Upper lobe of left lung (tissue), 6 donors: ENCODE results near the gene AGK. TPM values are rescaled to one million over a fixed set of nuclear protein-coding genes. Genes with fewer than 3 reads are reported as not detected.

Experiments
- ATAC-seq, 2 donors: fragments of 200-7000 bp; cut with Tn5 transposase; one replicate each; pipeline ENCODE4 v1.9.1; 2022; ENCODE audit warnings: mild to moderate bottlenecking in 2 of 2, moderate library complexity in 2 of 2; ENCODE audit not compliant: low FRiP score in 2 of 2
- DNase-seq, 2 donors: peaks; one replicate each; pipeline ENCODE4 v3.0.0-alpha.2; 2019 to 2020
- H3K27ac ChIP-seq, 4 donors: fragments of 200-600 bp; sonication (generic); one replicate each; pipeline ENCODE4 v1.5.1; 2016 to 2019
- H3K27me3 ChIP-seq, 4 donors: fragments of 200-600 bp; sonication (generic); one replicate each; pipeline ENCODE4 v1.5.1; 2017 to 2019
- H3K36me3 ChIP-seq, 4 donors: fragments of 200-600 bp; sonication (generic); one replicate each; pipeline ENCODE4 v1.5.1; 2016 to 2019
- H3K4me1 ChIP-seq, 4 donors: fragments of 200-600 bp; sonication (generic); one replicate each; pipeline ENCODE4 v1.5.1; 2018 to 2019
- H3K4me3 ChIP-seq, 4 donors: fragments of 200-600 bp; sonication (generic); one replicate each; pipeline ENCODE4 v1.5.1; 2017 to 2019; ENCODE audit warnings: mild to moderate bottlenecking in 2 of 4, moderate library complexity in 1 of 4
- H3K9me3 ChIP-seq, 4 donors: fragments of 200-600 bp; sonication (generic); one replicate each; pipeline ENCODE4 v1.5.1; 2018 to 2019
- CTCF ChIP-seq, 6 experiments: fragments of 450-650 bp in 4 of 6; fragments of 200-600 bp in 2 of 6; sonication (generic) in 2 of 6; IDR thresholded peaks; one replicate each; pipeline ENCODE4 v1.5.1; 2016 to 2019; ENCODE audit warnings: antibody characterized with exemption in 6 of 6
- EP300 ChIP-seq, 4 donors: sonication (generic); formaldehyde crosslinking; IDR thresholded peaks; one replicate each; pipeline ENCODE4 v1.5.1; 2017; ENCODE audit warnings: antibody characterized with exemption in 4 of 4, control low read depth in 2 of 4
- POLR2A ChIP-seq, 4 donors: fragments of 450-650 bp; IDR thresholded peaks; one replicate each; pipeline ENCODE4 v1.5.1; 2016 to 2017; ENCODE audit warnings: antibody characterized with exemption in 4 of 4, mild to moderate bottlenecking in 2 of 4
- POLR2AphosphoS5 ChIP-seq, 2 donors: sonication (generic); formaldehyde crosslinking; IDR thresholded peaks; one replicate each; pipeline ENCODE4 v1.5.1; 2017; ENCODE audit warnings: antibody characterized with exemption in 2 of 2
- WGBS, 2 donors: methylation state at CpG; one replicate each; pipeline ENCODE4 v1.1.5; 2017 to 2018; 5-methylcytosine and 5-hydroxymethylcytosine counted together
- total RNA-seq, 6 donors: library from RNA; depleted of rRNA in 4 of 6; stranded (reverse); fragments of >200 nt in 4 of 6; gene quantifications; one replicate each; pipeline versions ENCODE4 v1.1.0 to v1.2.1, GENCODE V29; 2016 to 2021
- donor health status: DM: no; HTN: no; CAD: no; lungs with moderate emphysema.
- donor health status: DM: no; HTN: yes; CAD: no; lungs with severe emphysema.

The AGK gene
- total RNA-seq, 6 donors from 2014 or later: 11.5 to 51.3 (median 22.3) TPM

DNA sequence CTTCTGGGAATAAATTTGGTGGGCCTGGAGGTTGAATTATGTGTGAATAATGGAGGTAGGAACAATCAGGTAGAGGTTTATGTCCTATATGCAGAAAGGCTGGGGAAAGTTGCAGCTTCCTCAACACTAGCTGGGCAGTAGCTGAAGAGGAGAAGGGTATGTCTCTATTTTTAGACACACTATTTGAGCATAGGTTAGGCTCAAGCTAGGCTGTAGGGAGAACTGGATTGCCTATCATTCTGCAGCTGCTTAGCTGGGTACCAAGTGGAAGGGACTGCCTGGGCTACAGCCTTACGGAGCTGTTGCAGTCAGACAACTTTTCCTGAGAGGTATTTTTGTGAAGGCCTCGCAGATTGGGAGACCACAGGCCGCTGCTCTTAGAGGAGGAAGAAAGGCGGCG is 82.9 kb downstream of the AGK start:
- no peak overlapping the region for H3K4me3 ChIP-seq
- no peaks in the 10 kb centered on the region for H3K27me3 ChIP-seq
- H3K9me3 ChIP-seq: no peaks in the 10 kb centered on the region
- peaks cover 0 to 9% (median 0%) of the 10 kb centered on the region in 4 donors for H3K36me3 ChIP-seq
- no peaks in the 10 kb centered on the region for H3K4me1 ChIP-seq
- TF ChIP-seq POLR2AphosphoS5 (IDR thresholded peaks at IDR 0.05): no peak
- TF ChIP-seq CTCF (IDR thresholded peaks at IDR 0.05): no peak
- TF ChIP-seq POLR2A (IDR thresholded peaks at IDR 0.05): no peak
- no peak for TF ChIP-seq EP300 (IDR thresholded peaks at IDR 0.05)
- ATAC-seq (no peak), DNase-seq (no peak)
- WGBS, 2 donors: 95 to 96% methylated on average over 5 of the region's 5 CpGs
- H3K27ac ChIP-seq: no peak overlapping the region

- no peak overlapping the region for H3K27ac ChIP-seq
- 96% methylated on average over 3 of the region's 3 CpGs for WGBS, 2 donors
- peaks cover 0 to 17% (median 2%) of the 10 kb centered on the region in 4 donors for H3K36me3 ChIP-seq
- H3K9me3 ChIP-seq: no peaks in the 10 kb centered on the region
- H3K4me1 ChIP-seq: no peaks in the 10 kb centered on the region
- H3K4me3 ChIP-seq: no peak overlapping the region
- TF ChIP-seq EP300 (IDR thresholded peaks at IDR 0.05): no peak
- ATAC-seq (no peak), DNase-seq (no peak)
- H3K27me3 ChIP-seq: no peaks in the 10 kb centered on the region
Observed at GRCh38 chr7:141636053-141636452, 84.8 kb downstream of the AGK start.

DNA sequence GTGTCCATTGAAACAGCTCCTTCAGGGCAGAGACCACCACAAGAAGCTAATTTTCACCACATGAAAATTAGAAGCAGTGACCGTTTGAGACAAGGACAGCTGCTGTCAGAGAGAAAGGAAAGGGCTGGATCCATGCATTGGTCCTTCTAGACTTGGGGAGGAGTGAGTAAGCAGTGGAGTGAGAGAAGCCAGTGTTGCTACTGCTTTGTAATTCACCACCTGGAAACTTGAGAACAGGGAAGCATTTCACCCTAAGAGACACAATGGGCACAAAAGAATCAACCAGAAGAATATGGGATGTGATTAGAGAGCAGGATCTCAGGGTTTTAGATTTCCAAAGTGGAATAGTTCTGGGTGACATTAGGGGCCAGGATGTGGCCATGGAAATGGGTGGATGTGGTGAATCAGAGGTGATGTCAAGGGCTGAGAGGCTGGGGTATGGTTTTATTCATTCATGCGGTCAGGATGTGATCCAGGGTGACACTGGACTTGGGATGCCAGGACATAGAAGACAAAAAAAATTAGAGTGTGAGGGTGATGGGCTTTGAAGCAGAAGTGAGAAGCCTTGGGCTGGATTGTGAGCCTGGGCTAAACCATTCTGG is 89.1 kb downstream of the AGK start:
- WGBS, 2 donors: 88 to 99% methylated on average over 2 of the region's 2 CpGs
- Histone ChIP-seq H3K4me3 (no peak overlapping the region), H3K4me1 (no peaks in the 10 kb centered on the region), H3K27ac (no peak overlapping the region), H3K9me3 (no peaks in the 10 kb centered on the region), H3K27me3 (no peaks in the 10 kb centered on the region), H3K36me3 (peaks cover 0 to 25% (median 11%) of the 10 kb centered on the region in 4 donors)
- TF ChIP-seq CTCF (IDR thresholded peaks at IDR 0.05) (no peak), POLR2A (IDR thresholded peaks at IDR 0.05) (no peak), EP300 (IDR thresholded peaks at IDR 0.05) (no peak), POLR2AphosphoS5 (IDR thresholded peaks at IDR 0.05) (no peak)
- DNase-seq (no peak), ATAC-seq (no peak)

GRCh38 chr7:141641876-141642275 is 90.7 kb downstream of the AGK start:
- no peak overlapping the region for H3K27ac ChIP-seq
- peaks cover 0 to 25% (median 11%) of the 10 kb centered on the region in 4 donors for H3K36me3 ChIP-seq
- H3K4me1 ChIP-seq: no peaks in the 10 kb centered on the region
- DNase-seq (no peak), ATAC-seq (no peak)
- H3K27me3 ChIP-seq: no peaks in the 10 kb centered on the region
- no peak overlapping the region for H3K4me3 ChIP-seq
- 89 to 98% methylated on average over 3 of the region's 3 CpGs for WGBS, 2 donors
- no peaks in the 10 kb centered on the region for H3K9me3 ChIP-seq
- TF ChIP-seq EP300 (IDR thresholded peaks at IDR 0.05): no peak
- no peak for TF ChIP-seq POLR2A (IDR thresholded peaks at IDR 0.05)
- no peak for TF ChIP-seq CTCF (IDR thresholded peaks at IDR 0.05)
- no peak for TF ChIP-seq POLR2AphosphoS5 (IDR thresholded peaks at IDR 0.05)

DNA sequence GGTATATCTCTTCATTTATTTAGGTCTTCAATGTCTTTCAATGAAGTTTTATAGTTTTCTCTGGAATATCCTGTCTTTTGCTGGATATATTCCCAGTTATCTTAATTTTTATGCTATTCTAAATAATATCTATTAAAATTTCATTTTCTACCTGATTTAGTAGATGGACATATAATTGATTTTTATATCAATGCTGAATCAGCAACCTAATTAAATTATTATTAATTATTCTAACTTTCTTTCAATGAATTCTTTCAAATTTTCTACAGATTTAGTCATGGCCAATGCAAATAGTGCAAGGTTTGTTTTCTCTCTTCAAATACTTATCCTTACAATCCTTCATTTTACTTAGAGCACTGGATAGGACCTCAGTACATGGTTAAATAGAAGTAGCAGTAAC is 94.0 kb downstream of the AGK start:
- H3K27me3 ChIP-seq: no peaks in the 10 kb centered on the region
- no peak overlapping the region for H3K4me3 ChIP-seq
- H3K36me3 ChIP-seq: peaks cover 0 to 25% (median 11%) of the 10 kb centered on the region in 4 donors
- H3K4me1 ChIP-seq: no peaks in the 10 kb centered on the region
- DNase-seq (no peak), ATAC-seq (no peak)
- no peak overlapping the region for H3K27ac ChIP-seq
- no peak for TF ChIP-seq POLR2AphosphoS5 (IDR thresholded peaks at IDR 0.05)
- no peak for TF ChIP-seq CTCF (IDR thresholded peaks at IDR 0.05)
- no peak for TF ChIP-seq EP300 (IDR thresholded peaks at IDR 0.05)
- no peak for TF ChIP-seq POLR2A (IDR thresholded peaks at IDR 0.05)
- no peaks in the 10 kb centered on the region for H3K9me3 ChIP-seq
